Liver (tissue), 9 donors: ENCODE measurements around the gene LTV1. TPM values are rescaled to one million over a fixed set of nuclear protein-coding genes. Genes with fewer than 3 reads are reported as not detected.

Experiments
- DNase-seq: peaks from one replicate; pipeline ENCODE4 v3.0.0-alpha.2; 2017; ENCODE audit warnings: low spot score
- H3K27ac ChIP-seq, 2 donors: one replicate each; pipeline ENCODE4 v1.7.0; 2013; ENCODE audit warnings: inconsistent platforms in 2 of 2, low read length in 2 of 2, control low read depth in 1 of 2, low read depth in 1 of 2, mild to moderate bottlenecking in 1 of 2
- H3K27me3 ChIP-seq, 4 donors: one replicate each; pipeline versions ENCODE4 v1.6.1 to v1.7.0; 2013; ENCODE audit warnings: low read length in 3 of 4, inconsistent platforms in 1 of 4, mild to moderate bottlenecking in 1 of 4, moderate library complexity in 1 of 4; ENCODE audit not compliant: control insufficient read depth in 4 of 4, insufficient read depth in 4 of 4
- H3K36me3 ChIP-seq, 4 donors: one replicate each; pipeline versions ENCODE4 v1.6.1 to v1.7.0; 2013; ENCODE audit warnings: low read length in 3 of 4, mild to moderate bottlenecking in 3 of 4, low read depth in 1 of 4, moderate library complexity in 1 of 4; ENCODE audit not compliant: control insufficient read depth in 4 of 4, insufficient read depth in 3 of 4
- H3K4me1 ChIP-seq, 4 donors: one replicate each; pipeline versions ENCODE4 v1.6.1 to v1.7.0; 2013; ENCODE audit warnings: low read length in 3 of 4, mild to moderate bottlenecking in 3 of 4, moderate library complexity in 1 of 4; ENCODE audit not compliant: control insufficient read depth in 4 of 4, insufficient read depth in 4 of 4
- H3K4me3 ChIP-seq, 3 donors: one replicate each; pipeline versions ENCODE4 v1.6.1 to v1.7.0; 2013; ENCODE audit warnings: low read length in 3 of 3, control low read depth in 1 of 3, low read depth in 1 of 3, mild to moderate bottlenecking in 1 of 3
- H3K9ac ChIP-seq, 2 donors: one replicate each; pipeline ENCODE4 v1.7.0; 2013; ENCODE audit warnings: low read length in 2 of 2, mild to moderate bottlenecking in 2 of 2, moderate library complexity in 2 of 2, control low read depth in 1 of 2, low read depth in 1 of 2
- H3K9me3 ChIP-seq, 4 donors: one replicate each; pipeline versions ENCODE4 v1.6.1 to v1.7.0; 2013; ENCODE audit warnings: low read length in 3 of 4; ENCODE audit not compliant: control insufficient read depth in 4 of 4
- ATF3 ChIP-seq: IDR thresholded peaks from 2 replicates; pipeline ENCODE4 v1.6.1; 2016; ENCODE audit warnings: antibody characterized with exemption
- CTCF ChIP-seq: fragments of 150-350 bp; IDR thresholded peaks from 2 replicates; pipeline ENCODE4 v1.5.1; 2017; ENCODE audit warnings: improper control_type of control experiment, low read depth, low read length; ENCODE audit not compliant: missing input control
- EGR1 ChIP-seq, 2 donors: IDR thresholded peaks; 2 replicates each; pipeline ENCODE4 v1.6.1; 2016 to 2018; ENCODE audit warnings: antibody characterized with exemption in 2 of 2, low read depth in 2 of 2
- FOXA1 ChIP-seq: IDR thresholded peaks from 2 replicates; pipeline ENCODE4 v1.6.1; 2016; ENCODE audit warnings: antibody characterized with exemption
- FOXA2 ChIP-seq: IDR thresholded peaks from 2 replicates; pipeline ENCODE4 v1.6.1; 2016; ENCODE audit warnings: antibody characterized with exemption
- GABPA ChIP-seq, 2 donors: IDR thresholded peaks in 1 of 2; conservative IDR thresholded peaks in 1 of 2; 2 replicates each; pipeline ENCODE4 v1.6.1; 2016; ENCODE audit warnings: antibody characterized with exemption in 2 of 2, mild to moderate bottlenecking in 1 of 2, moderate library complexity in 1 of 2
- HNF4G ChIP-seq: IDR thresholded peaks from 2 replicates; pipeline ENCODE4 v1.6.1; 2016; ENCODE audit warnings: antibody characterized with exemption
- JUND ChIP-seq, 2 donors: IDR thresholded peaks; 2 replicates each; pipeline ENCODE4 v1.6.1; 2016; ENCODE audit warnings: antibody characterized with exemption in 2 of 2
- MAX ChIP-seq: IDR thresholded peaks from 2 replicates; pipeline ENCODE4 v1.6.1; 2016; ENCODE audit warnings: antibody characterized with exemption
- NR2F2 ChIP-seq: IDR thresholded peaks from 2 replicates; pipeline ENCODE4 v1.6.1; 2016; ENCODE audit warnings: antibody characterized with exemption
- RAD21 ChIP-seq, 2 donors: IDR thresholded peaks; 2 replicates each; pipeline ENCODE4 v1.6.1; 2016; ENCODE audit warnings: antibody characterized with exemption in 2 of 2, mild to moderate bottlenecking in 2 of 2
- REST ChIP-seq: IDR thresholded peaks from 2 replicates; pipeline ENCODE4 v1.6.1; 2016; ENCODE audit warnings: antibody characterized with exemption, mild to moderate bottlenecking
- RXRA ChIP-seq, 2 donors: IDR thresholded peaks; 2 replicates each; pipeline ENCODE4 v1.6.1; 2017 to 2018; ENCODE audit warnings: antibody characterized with exemption in 2 of 2, mild to moderate bottlenecking in 1 of 2
- SP1 ChIP-seq: IDR thresholded peaks from 2 replicates; pipeline ENCODE4 v1.6.1; 2018; ENCODE audit warnings: antibody characterized with exemption, mild to moderate bottlenecking
- YY1 ChIP-seq: IDR thresholded peaks from 2 replicates; pipeline ENCODE4 v1.6.1; 2016; ENCODE audit warnings: antibody characterized with exemption, mild to moderate bottlenecking
- ZBTB33 ChIP-seq: IDR thresholded peaks from 2 replicates; pipeline ENCODE4 v1.6.1; 2016; ENCODE audit warnings: antibody characterized with exemption
- WGBS: extraction: QIAGEN DNeasy Blood & Tissue Kit; methylation state at CpG from one replicate; pipeline ENCODE4 v1.1.7; 2013; 5-methylcytosine and 5-hydroxymethylcytosine counted together
- polyA plus RNA-seq, 2 donors: library from polyadenylated mRNA; stranded (reverse) in 1 of 2; unstranded in 1 of 2; fragments of 200-250 nt in 1 of 2; fragments of >200 nt in 1 of 2; fragmentation: Nextera tagmentation in 1 of 2; extraction: Ambion mirVana in 1 of 2; gene quantifications; one replicate each; pipeline versions ENCODE4 v1.2.1 to v1.2.3, GENCODE V29; 2013 to 2015
- total RNA-seq, 2 donors: library from RNA; depleted of rRNA; stranded (reverse); fragments of >200 nt; gene quantifications; one replicate each; pipeline ENCODE4 v1.2.3, GENCODE V29; 2014
- donor health status: healthy.
- donor health status: healthy.
- donor health status: healthy.
- donor health status: healthy.
- donor health status: healthy.

Gene LTV1
- total and polyA plus RNA-seq, 4 donors, result 8.7 to 14.5 (median 13.1) TPM

GRCh38 chr6:143863771-143864170, 20.6 kb downstream of the LTV1 start:
- Histone ChIP-seq H3K27me3 (no peaks in the 10 kb centered on the region), H3K4me1 (no peaks in the 10 kb centered on the region), H3K27ac (no peak overlapping the region), H3K9ac (no peak overlapping the region), H3K36me3 (peaks cover 12 to 56% (median 30%) of the 10 kb centered on the region in 4 donors), H3K9me3 (no peaks in the 10 kb centered on the region), H3K4me3 (no peak overlapping the region)
- 88% methylated on average over 2 of the region's 2 CpGs for WGBS
- TF ChIP-seq RXRA (IDR thresholded peaks at IDR 0.05) (no peak), SP1 (no peak), EGR1 (IDR thresholded peaks at IDR 0.05; ENCODE audit: low read depth in 2 of 2) (no peak), MAX (no peak), GABPA (IDR thresholded peaks at IDR 0.05 in 1 of 2, conservative IDR thresholded peaks at IDR 0.05 in 1 of 2) (no peak), RAD21 (IDR thresholded peaks at IDR 0.05) (no peak), NR2F2 (no peak), ATF3 (no peak), JUND (IDR thresholded peaks at IDR 0.05) (no peak), ZBTB33 (no peak), YY1 (no peak), REST (no peak)
- DNase-seq, result no peak

- Histone ChIP-seq H3K27me3 (no peaks in the 10 kb centered on the region), H3K9me3 (no peaks in the 10 kb centered on the region), H3K4me1 (no peaks in the 10 kb centered on the region), H3K4me3 (no peak within 1 kb of the TSS), H3K9ac (no peak within 1 kb of the TSS), H3K27ac (no peak within 1 kb of the TSS), H3K36me3 (peaks cover 11 to 51% (median 28%) of the 10 kb centered on the region in 4 donors)
- WGBS, result 93% methylated on average over 1 of the region's 1 CpG
- TF ChIP-seq HNF4G (no peak), CTCF (no peak), REST (no peak), SP1 (no peak), ZBTB33 (no peak), FOXA2 (no peak), RXRA (IDR thresholded peaks at IDR 0.05) (no peak), FOXA1 (no peak)
- DNase-seq, result no peak
Observed at GRCh38 chr6:143864234-143864633, 21.1 kb downstream of the LTV1 start, which contains the start of gene ZC2HC1B. Gene ZC2HC1B (plus strand): TSS chr6:143864474. CDS start chr6:143864540, 66 bp downstream.
